Glomerular visceral epithelial cell (primary cell): ENCODE results near the gene ABCG1.

Experiments
- DNase-seq: peaks from one replicate; pipeline ENCODE4 v3.0.0-alpha.2; 2016; ENCODE audit errors: extremely low spot score

ABCG1 gene

DNA sequence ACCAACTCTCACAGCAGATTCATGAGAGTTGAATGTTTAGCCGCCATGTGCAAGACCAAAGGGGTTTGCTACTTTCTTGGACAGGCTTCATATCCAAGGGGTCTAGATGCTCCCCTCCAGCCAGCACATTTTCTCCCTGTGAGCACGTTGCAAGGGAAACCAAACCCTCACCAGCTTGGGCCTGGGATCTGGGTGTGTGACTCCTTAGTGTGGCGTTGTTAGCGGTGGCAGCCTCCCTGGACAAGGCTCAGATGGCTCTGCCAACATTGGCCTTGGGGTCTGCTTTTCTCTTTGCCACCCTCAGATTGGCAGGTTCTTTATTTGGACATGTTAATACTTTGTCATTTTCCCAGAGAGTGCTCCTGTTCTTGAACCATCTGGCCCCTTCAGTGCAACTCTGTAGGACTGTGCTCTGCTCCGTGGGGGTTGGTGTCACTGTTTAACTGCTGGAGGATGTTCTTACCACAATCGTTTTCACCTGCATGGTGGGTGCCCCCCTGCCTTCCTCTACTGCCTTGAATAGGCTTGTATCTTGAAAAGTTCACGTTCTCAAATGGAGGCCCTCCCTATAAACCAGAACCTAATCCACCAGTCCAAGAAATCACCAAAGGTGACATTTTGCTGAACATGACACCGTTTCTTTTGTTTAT is 13.4 kb downstream of the ABCG1 start:
- no peak for DNase-seq

DNA sequence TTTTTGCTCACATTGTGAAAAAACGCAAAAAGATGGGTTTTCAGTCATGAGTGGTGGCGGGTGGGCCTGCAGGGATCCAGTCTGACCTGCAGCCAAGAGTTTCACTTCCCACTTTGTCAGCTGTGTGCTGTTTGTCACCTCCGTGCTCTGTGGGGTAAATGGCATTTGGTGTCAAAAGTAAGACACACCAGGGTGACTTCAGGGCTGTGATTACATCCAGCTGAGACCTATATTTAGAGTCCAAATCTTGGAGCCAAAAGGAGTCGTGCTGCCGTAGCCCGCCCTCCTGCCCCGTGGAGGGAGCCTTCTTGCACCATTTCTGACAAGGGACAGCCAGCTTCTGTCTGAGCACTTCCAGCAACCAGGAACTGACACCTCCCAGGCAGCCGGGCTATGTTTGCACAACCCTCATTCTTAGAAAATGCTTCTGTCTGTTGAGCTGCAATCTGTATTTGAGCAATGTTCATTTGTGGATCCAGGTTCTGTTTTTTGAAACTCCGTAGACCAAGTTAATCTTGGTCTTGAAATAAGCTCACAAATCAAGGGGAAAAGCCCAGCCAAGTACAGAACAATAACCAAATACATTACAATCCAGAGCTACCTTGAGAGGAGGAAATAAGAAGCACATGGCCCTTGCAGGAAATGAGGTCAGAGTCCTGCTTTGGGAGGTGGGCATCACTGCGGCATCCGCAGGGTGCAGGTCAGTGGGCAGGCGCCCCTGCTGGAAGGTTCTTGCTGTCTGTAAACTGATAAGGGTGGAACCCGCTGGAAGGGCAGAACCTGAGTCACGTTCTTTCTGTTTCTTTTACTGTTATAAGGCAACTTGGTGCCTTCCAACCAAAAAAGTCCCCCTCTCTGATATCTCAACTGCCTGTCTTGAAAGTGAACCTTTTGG is 14.4 kb downstream of the ABCG1 start:
- no peak for DNase-seq

DNA sequence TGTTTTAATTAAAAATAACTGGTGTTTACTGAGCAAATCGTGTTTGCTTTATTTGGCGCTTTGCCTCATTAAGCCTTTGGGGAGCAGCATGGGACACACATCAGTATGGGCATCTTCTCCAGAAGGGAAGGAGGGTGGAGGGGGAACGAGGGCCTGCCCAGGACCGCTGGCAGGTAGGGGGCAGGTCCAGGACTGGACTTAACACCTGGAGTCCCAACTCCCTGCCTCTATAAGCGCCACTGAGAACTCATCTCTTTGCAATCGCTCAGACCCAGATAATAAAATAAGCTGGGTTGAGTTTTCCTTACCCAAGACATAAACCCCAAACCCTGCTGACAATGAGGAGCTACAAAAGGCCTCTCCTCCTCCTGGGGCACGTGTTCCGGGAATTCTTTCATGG is 15.1 kb downstream of the ABCG1 start:
- no peak for DNase-seq

DNA sequence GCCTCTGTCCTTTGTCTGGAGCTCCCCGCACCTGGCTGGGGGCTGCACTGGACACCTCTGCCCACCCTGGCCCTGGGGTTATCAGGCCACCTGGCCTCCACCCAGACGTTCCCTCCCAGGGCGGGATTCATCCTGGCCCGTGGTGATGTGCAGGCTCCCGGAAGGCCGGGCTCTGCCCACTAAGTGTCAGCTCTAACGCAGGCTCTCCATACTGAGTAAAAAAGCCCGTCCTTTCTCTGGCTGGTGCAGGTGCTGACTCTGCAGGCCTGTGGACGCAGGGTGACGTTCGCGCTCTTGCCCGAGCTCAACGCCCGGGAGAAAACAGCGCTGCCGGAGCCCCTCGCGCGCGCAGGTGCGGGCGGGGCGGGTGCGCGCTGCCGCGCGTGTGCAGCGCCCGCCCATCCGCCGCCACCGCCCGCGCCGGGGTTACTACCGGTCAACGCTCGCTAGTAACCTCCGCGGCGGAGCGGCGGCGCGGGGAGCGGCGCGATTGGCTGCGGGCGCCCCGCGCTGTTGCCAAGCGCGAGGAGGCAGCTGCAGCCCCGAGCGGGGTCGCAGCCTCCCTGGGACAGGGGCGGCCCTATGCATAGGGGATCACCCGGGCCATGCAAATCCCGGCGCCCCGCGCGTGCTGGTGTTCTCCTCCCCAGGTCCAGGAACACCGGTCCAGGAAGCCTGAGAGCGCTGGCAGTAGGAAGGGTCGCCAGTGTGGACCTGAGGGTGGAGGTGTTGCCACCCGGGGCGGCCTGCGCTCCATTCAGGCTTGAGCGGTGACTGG is 15.7 kb downstream of the ABCG1 start:
- DNase-seq: peak; percentile 19

DNA sequence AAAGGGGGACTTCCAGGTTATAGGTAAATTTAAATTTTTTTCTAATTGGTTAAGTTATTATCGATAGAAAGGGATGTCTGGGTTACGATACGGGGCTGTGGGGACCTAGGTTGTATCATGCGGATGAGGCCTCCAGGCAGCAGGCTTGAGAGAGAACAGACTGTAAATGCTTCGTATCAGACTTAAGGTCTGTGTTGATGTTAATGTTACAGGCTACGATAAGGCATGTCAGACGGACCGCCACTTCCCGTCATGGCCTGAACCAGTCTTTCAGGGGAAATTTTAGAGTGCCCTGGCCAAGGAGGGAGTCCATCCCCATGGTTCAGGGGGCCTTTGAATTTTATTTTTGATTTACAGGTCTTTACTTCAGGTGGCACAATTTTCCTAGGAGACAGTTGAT is 16.7 kb downstream of the ABCG1 start:
- DNase-seq: no peak

DNA sequence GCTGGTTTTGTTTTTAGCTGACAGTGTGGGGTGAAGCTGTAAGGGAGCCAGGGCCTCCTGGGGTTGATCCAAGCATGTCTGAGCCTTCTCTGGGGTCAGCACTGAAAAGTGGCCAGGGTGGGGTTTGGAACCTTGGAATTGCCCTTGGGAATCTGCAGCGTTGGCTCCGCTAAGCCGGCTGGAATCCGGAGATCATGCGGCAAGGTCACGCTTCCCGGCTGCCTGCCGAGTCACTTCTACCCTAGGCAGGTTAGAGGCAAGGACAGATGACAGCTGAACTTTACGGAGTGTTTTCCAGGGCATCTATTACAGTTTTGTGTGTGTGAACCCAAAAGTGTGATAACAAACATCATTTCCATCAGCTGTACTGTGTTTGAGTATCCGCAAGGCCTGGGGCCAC is 17.1 kb downstream of the ABCG1 start:
- no peak for DNase-seq

DNA sequence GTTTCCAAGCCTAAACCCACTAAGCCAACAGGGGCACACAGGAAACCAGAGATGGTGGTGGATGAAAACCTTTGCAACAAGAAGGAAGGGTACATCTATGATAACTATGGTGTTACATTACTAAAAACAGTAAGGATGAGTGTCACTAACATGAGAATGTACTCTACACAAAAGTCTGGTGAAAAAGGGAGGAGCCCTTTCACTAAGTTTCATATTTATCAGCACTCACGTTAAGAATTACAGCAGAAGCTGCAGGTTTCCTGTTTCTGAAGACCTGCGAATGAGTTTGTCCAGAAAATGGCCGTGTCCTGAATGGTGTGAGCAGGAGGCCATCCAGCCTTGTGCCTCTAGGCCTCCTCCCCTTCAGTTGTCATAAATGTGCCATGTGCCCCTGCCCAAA is 17.8 kb downstream of the ABCG1 start:
- no peak for DNase-seq

DNA sequence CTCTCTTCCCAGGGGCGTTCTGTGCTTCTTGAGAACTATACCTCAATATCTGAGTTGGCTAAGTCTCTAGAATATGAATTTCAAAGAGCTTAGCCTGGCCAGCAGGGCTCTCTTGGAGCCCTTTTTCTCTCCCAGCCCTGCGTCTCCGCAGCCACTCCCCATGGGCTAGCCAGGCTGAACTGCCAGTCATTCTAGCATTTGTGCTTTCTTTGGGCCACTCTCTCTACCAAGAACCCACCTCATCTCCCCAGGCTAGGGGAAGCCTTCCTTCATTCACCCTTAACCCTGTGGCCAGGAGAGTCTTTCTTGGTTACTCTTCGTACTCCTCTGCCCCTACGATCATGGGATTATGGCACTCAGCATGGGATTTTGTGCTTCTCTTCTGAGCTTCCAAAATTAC is 18.2 kb downstream of the ABCG1 start:
- no peak for DNase-seq

DNA sequence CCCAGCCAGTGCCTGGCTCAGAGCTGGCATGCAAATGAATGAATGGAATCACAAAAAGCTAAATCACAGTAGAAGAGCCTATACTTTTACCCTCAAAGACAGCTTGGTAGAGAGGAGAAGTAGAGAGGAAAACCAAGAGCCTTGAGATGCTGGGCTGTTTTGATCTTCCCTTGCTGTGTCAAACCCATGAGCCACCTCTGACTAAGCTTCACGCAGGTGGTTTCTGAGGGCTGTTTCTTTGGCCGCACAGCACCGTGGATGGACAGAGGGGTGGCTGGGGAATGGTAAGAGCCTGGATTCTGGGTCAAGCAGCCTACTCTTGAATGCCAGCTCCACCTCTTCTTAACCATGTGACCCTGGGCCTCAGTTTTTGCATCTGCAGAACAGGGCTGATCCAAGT is 18.6 kb downstream of the ABCG1 start:
- no peak for DNase-seq

DNA sequence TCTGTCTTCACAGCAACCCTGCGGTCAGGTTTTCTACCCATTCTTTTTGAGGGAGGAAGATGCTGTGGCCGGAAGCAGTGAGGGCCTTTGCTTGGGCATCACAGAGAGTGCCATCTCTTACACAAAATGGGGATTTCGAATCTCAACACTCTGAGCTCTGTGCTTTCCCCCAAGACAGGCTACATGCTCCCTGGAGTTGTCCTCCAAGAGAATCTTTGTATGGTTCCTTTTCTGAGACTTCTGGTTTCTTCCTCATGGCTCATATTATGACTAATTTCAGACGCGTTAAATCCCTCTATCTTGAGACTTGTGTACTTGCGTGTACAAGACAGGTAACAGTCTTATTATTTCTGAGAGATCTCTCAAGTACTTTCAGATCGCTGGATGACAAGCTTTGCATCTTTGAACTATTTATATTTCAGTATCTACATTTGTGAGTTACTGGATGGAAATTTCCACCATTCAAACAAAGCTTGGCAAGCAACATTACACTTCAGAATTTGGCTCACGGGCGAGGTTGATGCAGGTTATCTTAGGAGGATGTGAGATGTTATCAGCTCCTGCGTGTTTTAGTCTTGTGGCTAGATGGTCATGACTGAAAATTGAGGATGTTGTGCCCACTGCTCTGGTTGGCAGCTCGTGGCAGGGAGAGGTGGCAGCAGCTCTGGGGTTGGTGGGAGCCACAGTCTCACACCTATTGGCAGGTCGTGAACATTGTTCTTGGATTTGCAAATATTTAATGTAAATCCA is 19.4 kb downstream of the ABCG1 start:
- DNase-seq: no peak

DNA sequence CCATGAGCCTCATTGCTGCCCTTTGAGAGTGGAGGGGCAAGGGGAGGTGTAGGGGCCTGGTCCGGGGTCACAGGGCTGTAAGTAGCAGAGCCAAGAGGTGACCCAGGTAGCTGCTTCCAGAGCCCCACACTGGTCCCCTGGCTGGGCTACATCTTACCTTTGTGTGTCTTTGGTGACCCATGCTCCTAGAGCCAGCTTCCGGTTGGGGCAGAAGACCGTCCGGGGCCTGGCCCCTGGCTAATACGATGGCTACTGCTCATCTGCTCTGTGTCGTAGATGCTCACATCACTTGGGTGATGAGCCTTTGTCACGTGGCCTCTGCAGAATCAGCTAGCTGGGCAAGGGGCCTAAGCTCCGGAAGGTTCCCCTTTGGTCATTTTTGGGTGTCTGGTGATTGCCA is 20.6 kb downstream of the ABCG1 start:
- no peak for DNase-seq

DNA sequence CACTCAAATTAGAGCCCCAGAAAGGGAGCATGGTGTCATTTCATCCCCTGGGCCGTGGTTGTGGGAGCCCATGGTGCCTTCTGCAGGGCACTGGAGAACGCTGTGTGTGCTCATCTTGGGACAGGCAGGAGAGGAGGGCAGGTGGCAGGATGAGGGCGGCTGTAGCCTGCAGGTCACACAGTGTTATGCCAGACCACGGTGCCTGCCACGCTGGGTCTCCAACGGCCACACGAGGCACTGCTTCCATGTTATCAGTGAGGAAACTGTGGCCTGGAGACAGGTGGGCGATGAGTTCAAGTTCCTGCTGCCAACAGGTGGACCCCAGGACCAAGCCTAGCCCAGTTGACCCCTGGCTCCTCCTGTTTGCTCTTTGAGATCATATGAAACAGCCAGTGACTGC is 21.0 kb downstream of the ABCG1 start:
- no peak for DNase-seq

DNA sequence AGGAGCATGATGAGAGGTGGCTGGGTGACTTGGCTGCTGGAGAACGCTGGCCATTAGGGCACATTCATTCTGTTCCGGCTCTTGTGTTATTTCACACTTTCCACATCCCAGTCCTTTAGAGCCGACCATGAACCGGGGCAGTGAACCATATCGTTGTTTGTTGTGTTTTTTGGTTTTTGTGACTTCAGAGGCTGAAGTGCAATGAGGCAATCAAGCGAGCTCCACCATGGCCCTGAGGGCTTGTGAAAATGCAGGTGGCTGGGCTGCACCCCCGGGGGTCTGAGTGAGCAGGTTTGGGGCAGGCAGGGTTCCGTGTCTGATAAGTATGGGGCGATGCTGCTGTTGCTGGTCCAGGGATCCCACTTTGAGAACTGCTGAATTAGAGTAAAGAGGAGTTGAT is 23.7 kb downstream of the ABCG1 start:
- no peak for DNase-seq

DNA sequence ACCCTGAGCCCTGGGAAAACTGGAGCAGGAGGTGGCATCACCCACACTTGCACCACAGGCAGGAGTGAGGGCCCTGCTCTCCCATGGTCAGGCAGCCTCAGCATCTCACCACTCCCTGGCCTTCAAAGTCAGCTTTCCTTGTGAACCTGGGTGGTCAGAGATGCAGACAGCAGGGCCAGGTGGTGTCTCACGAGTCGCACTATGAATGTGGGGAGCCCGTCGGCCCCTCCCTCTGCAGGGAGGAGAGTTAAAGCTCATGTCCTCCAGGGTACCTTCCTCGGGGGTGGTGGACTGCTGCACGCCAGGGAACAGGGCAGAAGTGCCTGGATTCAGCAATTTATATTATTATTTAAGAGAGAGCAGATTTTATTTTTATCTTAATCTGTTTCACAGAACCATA is 24.1 kb downstream of the ABCG1 start:
- no peak for DNase-seq

DNA sequence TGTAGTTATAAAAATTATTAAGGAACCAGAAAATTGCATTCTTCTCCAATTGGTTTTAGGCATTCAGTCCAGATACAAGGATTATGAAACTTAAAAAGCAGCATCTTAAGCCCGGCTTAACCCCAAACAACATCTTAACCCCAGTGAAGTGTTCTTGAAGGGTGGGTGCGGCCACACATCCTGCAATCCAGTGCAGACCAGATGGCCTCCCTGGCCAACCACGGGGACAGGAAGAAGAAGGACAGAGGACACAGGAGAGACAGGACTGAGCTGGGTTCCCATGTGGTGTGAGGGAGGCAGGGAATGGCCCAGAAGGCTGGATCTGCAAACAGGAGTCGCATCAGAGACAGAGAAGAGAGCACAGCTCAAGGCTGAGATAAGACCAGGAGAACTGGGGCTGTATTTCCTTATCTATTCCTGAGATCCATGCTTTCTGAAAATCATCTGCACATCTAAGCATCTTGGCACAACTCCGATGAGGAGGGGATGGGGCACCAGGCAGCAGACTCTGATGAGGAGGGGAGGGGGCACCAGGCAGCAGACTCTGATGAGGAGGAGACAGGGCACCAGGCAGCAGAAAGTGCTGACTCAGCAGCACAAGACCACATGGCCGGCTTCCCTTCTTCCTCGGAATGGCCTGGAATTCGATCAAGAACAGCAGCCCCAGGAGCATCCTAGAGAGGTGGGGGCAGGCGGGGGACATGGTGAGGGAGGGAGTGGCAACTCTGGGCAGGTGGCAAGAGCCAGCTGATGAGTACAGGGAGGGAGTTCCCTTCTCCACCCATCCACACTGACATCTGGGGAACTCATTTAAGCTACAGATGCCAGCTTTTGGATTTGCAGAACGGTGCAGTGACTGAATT is 26.6 kb downstream of the ABCG1 start:
- DNase-seq: no peak

DNA sequence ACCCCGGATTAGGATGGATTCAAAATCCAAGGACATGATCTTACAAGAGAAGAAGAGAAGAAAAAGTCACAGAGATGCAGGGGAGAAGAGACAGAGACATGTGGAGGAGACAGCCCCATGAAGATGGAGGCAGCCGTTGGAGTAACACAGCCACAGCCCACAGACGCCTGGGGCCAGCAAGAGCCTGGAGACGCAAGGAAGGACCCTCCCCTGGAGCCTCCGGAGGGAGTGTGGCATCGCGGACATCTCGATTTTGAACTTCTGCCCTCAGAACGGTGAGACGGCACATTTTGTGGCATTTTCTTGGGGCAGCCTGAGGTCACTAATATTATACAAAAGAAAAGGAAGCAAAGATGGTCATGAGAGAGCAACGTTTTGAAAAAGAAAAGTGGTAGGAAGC is 28.8 kb downstream of the ABCG1 start:
- DNase-seq: no peak

DNA sequence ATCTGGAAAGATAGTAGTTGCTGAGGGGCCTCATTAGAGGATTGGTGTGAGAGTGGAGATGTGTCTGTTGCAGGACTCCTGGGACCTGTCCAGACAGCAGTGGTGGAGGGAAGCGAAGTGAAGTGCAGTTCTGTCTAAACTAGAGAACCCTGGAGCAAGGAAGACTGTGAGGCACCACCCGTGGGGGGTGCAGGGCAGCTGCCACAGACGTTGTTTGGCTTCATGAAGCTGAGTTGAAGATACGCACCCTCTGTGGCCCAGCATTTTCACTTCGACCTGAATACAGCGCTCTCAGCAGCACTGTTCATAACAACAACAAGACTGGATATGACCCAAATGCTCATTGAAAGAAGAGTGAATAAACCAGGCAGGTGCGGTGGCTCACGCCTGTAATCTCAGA is 29.3 kb downstream of the ABCG1 start:
- no peak for DNase-seq

DNA sequence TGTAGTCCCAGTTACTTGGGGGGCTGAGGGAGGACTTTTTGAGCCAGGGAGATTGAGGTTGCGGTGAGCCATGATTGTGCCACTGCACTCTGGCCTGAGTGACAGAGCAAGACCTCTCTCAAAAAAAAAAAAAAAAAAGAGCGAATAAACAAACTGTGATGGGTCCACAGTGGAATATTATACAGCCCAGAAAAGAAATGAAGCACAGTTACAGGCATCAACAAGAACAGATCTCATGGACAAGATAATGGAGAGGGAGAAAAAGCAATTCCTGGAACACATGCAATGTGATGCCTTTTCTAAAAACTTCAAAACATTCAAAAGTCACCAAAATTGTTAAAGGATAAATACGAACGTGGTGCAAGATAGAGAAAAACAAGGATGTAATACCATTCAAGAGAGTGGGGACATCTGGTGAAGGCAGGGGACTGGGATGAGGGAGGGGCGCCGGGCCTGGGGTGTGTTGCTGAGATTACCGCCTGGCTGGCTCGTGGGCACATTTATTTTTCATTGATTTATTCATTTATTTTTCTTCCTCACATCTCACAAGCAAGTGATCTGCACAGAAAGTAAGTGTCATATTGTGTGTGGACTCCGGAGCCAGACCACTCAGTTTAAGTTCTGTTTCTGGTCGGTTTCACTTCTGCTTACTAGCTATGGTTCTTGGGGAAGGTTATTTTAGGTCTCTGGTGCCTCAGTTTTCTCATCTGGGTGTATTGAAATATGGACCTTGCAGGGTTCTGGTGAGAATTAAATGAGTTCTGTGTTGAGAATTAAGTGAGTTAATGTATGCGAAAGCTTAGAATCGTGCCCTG is 30.1 kb downstream of the ABCG1 start:
- DNase-seq: no peak

DNA sequence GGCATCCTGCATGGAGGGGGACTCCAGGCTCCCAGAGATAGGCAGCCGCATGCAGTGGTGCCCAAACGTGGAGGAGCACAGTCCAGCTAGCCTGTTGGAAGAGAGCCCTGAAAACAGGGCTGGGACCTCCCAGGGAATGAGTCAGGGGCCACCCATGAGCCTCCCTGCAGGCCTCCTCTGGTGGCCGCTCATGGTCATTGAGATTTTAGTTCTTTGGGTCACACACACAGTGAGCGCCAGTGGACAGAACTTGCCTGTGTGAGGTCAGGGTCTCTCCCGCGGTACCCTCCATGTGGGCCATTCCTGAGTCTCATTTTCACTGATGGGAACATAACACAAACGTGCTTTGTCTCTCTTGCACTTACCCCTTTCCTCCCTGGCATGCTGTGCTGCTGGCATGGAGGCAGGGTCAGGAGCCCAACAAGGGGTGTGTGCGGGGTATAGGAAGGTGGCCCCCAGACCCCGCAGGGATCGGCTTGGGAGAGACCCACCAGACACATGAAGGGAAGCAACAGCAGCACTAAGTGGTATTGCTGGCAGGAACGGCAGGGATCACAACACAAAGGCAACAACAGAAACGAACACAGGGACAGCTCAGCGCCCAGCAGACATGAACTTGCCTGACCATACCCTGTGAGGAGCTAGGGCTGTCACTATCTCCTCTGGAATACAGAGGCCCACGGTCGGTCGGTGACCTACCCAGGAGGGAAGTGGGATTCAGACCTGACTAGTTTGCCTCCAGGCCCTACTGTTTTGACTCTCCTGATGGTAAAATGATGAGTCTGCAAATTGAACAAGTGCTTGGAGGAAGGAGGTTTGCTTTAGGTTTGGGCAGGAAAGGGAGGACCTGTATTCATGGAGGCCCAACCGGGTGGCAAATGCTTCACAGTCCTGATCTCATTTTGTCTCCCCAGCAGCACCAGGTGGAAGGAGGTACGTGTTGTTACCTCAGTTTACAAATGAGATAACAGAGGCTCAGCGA is 31.8 kb downstream of the ABCG1 start:
- no peak for DNase-seq
